GM21717 (cell line): Measurements from ENCODE around the gene DYSF.
"Not testable (repeated sequence)": the region's sequence is repeated elsewhere in the genome, so short reads cannot be mapped to it uniquely, and the experiment has no call there.

Source experiments
- ATAC-seq: cut with Tn5 transposase; IDR thresholded peaks from one replicate; pipeline ENCODE4 v1.9.1; 2021; ENCODE audit warnings: mild to moderate bottlenecking, moderate library complexity; ENCODE audit not compliant: unreplicated experiment

DYSF gene

GRCh38 chr2:71631411-71631931 is 178.1 kb downstream of the DYSF start:
- ATAC-seq, result no peak

DNA sequence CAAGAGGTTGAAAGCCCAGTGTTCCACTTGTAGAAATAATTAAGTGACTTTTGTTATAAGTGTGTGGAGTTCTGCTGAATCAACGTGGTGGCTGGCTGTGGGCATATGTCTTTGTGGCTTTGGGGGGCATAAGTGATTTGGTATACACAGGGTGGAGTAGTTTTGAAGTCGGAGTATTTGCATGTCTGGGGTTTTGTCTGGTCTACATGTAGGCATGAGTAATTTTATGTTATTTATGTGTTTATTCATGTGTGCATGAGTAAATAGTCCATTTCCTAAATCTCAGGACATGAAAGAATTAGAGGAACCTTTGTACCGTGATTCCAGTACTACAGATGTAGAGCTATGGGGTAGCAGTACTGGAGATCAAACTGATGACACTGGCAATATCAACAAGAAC is 179.7 kb downstream of the DYSF start:
- ATAC-seq, result no peak

- no peak for ATAC-seq
Observed at GRCh38 chr2:71634567-71634966, 181.2 kb downstream of the DYSF start.

- no peak for ATAC-seq
Observed at GRCh38 chr2:71635798-71636197, 182.4 kb downstream of the DYSF start.

DNA sequence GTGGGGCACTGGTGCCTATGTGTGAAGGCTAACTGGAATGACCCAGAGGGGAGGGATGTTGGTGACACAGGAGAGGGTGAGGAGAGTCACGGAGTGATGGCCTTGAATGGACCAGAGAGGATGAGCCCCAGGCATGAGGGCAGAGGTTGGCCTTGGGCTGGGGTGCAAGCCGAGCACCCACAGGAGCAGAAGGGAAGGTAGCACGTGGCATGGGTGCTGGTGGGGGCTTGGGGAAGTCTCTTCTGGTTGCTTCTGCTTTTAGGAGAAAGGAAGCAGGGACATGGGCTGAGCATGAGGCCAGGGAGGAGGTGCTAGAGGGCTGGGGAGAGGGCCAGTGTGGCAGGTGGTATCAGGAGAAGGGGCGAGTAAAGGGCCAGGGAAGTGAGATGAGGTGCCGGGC is 183.8 kb downstream of the DYSF start:
- ATAC-seq, result no peak

DNA sequence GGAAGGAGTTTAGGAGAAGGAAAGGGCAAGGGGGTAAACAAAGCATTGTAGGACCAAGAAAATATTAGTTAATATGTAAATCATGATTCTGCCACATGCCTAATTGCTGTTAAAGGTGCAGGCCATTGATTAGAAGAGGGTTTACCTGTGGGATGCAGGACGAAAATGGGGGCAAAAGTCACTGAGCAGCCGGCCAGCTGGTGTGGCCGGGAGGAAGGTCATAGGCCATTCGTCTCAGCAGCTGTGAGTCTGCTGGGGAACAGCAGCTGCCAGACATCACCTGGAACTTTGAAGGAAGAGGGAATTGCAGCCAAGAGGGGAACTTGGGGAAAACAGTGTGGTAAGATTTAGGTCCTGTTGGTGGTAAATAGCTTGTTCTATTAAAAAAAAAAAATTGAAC is 184.4 kb downstream of the DYSF start:
- ATAC-seq, result no peak

GRCh38 chr2:71639735-71640134 is 186.4 kb downstream of the DYSF start:
- no peak for ATAC-seq

GRCh38 chr2:71640489-71640888 is 187.1 kb downstream of the DYSF start:
- ATAC-seq, result no peak

GRCh38 chr2:71643674-71644357 is 190.5 kb downstream of the DYSF start:
- no peak for ATAC-seq

DNA sequence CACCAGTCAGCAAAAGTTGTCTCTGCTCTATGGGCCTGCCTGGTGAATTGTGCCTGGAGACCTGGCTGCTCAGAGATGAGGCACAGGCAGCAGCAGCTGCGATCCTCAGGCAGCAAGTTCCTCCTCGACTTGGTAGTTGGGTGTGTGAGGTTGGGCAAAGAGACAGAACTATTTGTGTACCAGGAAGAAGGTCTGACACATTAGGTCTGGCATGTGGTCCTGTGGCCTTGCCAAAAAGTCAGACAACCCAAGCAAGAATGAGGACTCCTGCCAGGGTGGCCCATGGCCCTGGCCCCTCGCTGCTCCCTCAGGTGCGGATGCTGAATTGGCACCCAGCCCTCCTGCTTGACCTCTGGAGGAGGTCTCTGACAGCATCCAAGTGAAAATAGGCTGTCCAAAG is 192.7 kb downstream of the DYSF start:
- no peak for ATAC-seq

- ATAC-seq, result no peak
Observed at GRCh38 chr2:71647356-71647755, 194.0 kb downstream of the DYSF start.

GRCh38 chr2:71655498-71655897 is 202.1 kb downstream of the DYSF start:
- no peak for ATAC-seq

- not testable (repeated sequence) for ATAC-seq
Observed at GRCh38 chr2:71658256-71658655, 204.9 kb downstream of the DYSF start.

DNA sequence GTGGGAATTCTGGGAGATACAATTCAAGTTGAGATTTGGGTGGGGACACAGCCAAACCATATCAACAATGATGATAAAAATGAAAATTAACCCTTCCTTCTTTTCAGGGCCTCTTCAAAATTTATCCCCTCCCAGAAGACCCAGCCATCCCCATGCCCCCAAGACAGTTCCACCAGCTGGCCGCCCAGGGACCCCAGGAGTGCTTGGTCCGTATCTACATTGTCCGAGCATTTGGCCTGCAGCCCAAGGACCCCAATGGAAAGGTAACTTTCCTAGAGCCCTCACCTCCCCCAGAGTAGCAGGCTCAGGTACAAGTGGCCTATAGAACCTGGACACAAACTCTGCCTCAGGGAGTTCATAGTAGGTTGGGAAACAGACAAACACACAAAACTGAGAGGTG is 205.4 kb downstream of the DYSF start:
- no peak for ATAC-seq

DNA sequence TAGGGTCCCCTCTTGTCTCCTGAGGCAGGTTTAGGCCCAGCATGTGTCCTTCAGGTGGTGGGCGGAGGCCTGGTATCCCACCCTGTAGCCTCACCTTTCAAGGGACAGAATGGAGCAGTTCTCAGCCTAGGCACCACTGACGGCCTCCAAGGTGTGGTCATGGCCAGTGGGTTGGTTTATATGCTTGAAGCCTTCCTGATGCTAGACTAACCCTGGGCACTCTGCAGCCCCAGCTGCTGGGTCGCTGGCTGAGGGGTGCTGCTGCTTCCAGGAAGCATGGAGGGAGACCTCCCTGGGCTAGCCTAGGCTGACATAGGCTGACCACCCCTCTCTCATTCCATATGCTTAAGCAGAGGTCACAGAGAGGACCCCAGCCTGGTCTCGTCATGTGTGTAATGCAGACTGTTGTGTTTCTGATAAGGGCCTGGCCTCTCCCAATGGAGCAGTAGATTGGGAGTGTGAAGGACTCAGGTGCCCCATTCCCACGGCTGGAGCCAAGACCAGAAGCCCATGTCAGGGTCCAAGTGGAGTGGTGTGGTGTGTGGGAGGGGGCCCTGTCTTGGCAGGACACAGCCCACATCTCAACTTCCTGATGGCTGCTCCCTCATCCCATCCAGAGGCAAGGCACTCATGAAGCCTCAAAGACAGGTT is 206.6 kb downstream of the DYSF start:
- ATAC-seq, result no peak

GRCh38 chr2:71661782-71662181 is 208.4 kb downstream of the DYSF start:
- ATAC-seq, result no peak

- ATAC-seq, result no peak
Observed at GRCh38 chr2:71662665-71663394, 209.5 kb downstream of the DYSF start.

GRCh38 chr2:71664161-71664560 is 210.8 kb downstream of the DYSF start:
- no peak for ATAC-seq

DNA sequence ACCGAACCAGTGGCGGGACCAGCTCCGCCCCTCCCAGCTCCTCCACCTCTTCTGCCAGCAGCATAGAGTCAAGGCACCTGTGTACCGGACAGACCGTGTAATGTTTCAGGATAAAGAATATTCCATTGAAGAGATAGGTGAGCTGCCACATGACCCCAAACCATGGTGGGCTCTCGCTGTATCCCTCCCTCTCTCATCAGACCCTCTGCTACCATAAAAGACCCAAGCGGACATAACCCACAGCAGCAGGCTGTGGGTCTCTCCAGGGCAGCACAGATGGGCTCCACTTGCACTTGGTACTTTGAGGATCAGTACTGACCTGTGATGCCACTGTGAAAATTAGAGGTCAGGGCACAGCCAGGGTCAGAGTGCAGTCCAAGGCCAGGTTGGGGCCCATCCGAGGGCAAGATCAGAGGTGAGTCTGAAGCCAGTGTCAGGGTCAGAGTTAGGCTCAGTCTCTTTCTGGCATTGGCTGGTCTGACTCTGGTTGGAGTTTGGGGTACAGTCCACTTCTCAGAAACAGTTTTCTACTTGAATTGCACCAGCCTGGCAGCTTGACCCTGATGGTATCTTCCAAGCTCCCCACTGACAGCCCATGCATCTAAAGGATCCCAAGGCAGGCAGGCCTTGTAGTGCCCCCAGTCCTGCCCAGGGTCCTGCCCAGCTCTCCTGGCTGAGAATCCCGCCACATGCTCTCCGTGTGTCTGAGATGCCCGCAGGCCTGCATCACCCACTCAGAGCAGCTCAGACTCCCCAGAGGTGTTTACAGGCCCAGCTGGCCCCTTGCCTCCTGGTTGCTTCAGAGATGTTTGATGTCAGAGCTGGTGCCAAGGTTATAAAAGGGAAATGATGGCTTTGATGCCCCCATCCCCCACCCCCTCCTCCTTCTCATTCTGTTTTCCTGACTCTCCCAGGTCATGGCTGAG is 212.1 kb downstream of the DYSF start:
- no peak for ATAC-seq

- ATAC-seq, result no peak
Observed at GRCh38 chr2:71666094-71666474, 212.7 kb downstream of the DYSF start.
